Astrocyte (in vitro differentiated cells and primary cell): ENCODE data around the gene C14orf93. TPM values are rescaled to one million over a fixed set of nuclear protein-coding genes. Genes with fewer than 3 reads are reported as not detected.

Experiments
- DNase-seq: peaks from one replicate; pipeline ENCODE4 v3.0.0-alpha.2; 2010; ENCODE audit warnings: low read depth
- FAIRE-seq: peaks from 2 replicates; lab custom pipeline; 2011; peaks lifted over from hg19 to GRCh38; lab: Jason Lieb, UNC
- H2AFZ ChIP-seq: 2 replicates; pipeline ENCODE4 v1.6.0; 2012; ENCODE audit warnings: low read depth, low read length, inconsistent platforms
- H3K27ac ChIP-seq: 2 replicates; pipeline ENCODE4 v1.5.1; 2011; ENCODE audit warnings: low read depth, low read length, inconsistent platforms
- H3K27me3 ChIP-seq: 2 replicates; pipeline ENCODE4 v1.6.0; 2011; ENCODE audit warnings: low read length, inconsistent platforms; ENCODE audit not compliant: insufficient read depth
- H3K36me3 ChIP-seq: 2 replicates; pipeline ENCODE4 v1.5.1; 2011; ENCODE audit warnings: low read length, inconsistent platforms; ENCODE audit not compliant: insufficient read depth
- H3K4me1 ChIP-seq: 2 replicates; pipeline ENCODE4 v1.5.1; 2011; ENCODE audit warnings: low read length, inconsistent platforms; ENCODE audit not compliant: insufficient read depth
- H3K4me2 ChIP-seq: 2 replicates; pipeline ENCODE4 v1.6.0; 2012; ENCODE audit warnings: low read length, inconsistent platforms
- H3K4me3 ChIP-seq: 2 replicates; pipeline ENCODE4 v1.5.1; 2011; ENCODE audit warnings: low read depth, mild to moderate bottlenecking, low read length, inconsistent platforms; ENCODE audit not compliant: insufficient read depth
- H3K79me2 ChIP-seq: 2 replicates; pipeline ENCODE4 v1.6.0; 2012; ENCODE audit warnings: mild to moderate bottlenecking, low read length, inconsistent platforms; ENCODE audit not compliant: insufficient read depth
- H3K9ac ChIP-seq: 2 replicates; pipeline ENCODE4 v1.6.0; 2012; ENCODE audit warnings: mild to moderate bottlenecking, low read length, inconsistent platforms
- H3K9me3 ChIP-seq: 2 replicates; pipeline ENCODE4 v1.5.1; 2012; ENCODE audit warnings: low read depth, mild to moderate bottlenecking, low read length, inconsistent platforms; ENCODE audit not compliant: insufficient read depth
- H4K20me1 ChIP-seq: 2 replicates; pipeline ENCODE4 v1.6.0; 2012; ENCODE audit warnings: low read length, inconsistent platforms; ENCODE audit not compliant: insufficient read depth
- H3K27ac Mint-ChIP-seq: one replicate; pipeline ENCODE4 v1.8.0; 2021; ENCODE audit warnings: mild to moderate bottlenecking, mixed read lengths; ENCODE audit not compliant: unreplicated experiment
- H3K27me3 Mint-ChIP-seq: one replicate; pipeline ENCODE4 v1.8.0; 2021; ENCODE audit warnings: low read depth, mixed read lengths; ENCODE audit not compliant: unreplicated experiment
- H3K36me3 Mint-ChIP-seq: one replicate; pipeline ENCODE4 v1.8.0; 2021; ENCODE audit warnings: low read depth, mixed read lengths; ENCODE audit not compliant: unreplicated experiment
- H3K4me1 Mint-ChIP-seq: one replicate; pipeline ENCODE4 v1.8.0; 2021; ENCODE audit warnings: low read depth, mixed read lengths; ENCODE audit not compliant: unreplicated experiment
- H3K4me3 Mint-ChIP-seq: one replicate; pipeline ENCODE4 v1.8.0; 2021; ENCODE audit warnings: mild to moderate bottlenecking, moderate library complexity, mixed read lengths; ENCODE audit not compliant: unreplicated experiment
- H3K9me3 Mint-ChIP-seq: one replicate; pipeline ENCODE4 v1.8.0; 2021; ENCODE audit warnings: mild to moderate bottlenecking, mixed read lengths; ENCODE audit not compliant: unreplicated experiment
- EZH2 ChIP-seq: IDR thresholded peaks from 2 replicates; pipeline ENCODE4 v1.6.1; 2012; ENCODE audit warnings: mild to moderate bottlenecking, low read length, inconsistent platforms; ENCODE audit not compliant: insufficient read depth
- total RNA-seq: library from RNA; stranded (reverse); gene quantifications from 2 replicates; pipeline ENCODE4 v1.2.1, GENCODE V29; 2021
- TF ChIP-seq, protein P1 (sequence below): IDR thresholded peaks from 2 replicates; pipeline ENCODE4 v1.5.1; 2011; ENCODE audit warnings: low read depth, mild to moderate bottlenecking, inconsistent platforms, low read length, moderate library complexity; ENCODE audit not compliant: insufficient read depth

C14orf93 gene
- total RNA-seq, 1 donor from 2014 or later: 3.6 TPM

DNA sequence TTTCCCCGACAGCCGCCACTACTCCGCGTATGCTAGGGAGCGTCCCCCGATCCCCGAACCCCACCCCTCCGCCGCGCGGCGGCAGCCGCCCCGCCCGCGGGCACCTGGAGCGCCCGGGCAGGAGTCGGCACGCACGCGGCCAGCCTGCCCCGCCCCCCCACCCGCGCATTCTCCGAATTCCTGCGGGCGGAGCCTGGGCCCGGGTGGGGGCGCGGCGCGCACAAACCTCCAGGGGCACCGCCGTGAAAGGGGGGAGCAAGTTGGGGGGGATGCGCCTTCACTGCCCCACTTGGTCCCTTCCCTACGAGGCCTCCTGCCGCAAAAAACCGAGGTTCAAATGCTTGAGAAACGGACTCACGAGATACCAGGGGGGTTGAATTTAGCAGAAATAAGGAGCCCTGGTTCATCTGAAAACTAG is 29.3 kb downstream of the C14orf93 start:
- Histone ChIP-seq H3K4me2 (peak overlapping the region; percentile 97), H3K36me3 (peaks cover 4% of the 10 kb centered on the region), H3K79me2 (peaks cover 54% of the 10 kb centered on the region), H3K4me3 (peak overlapping the region; percentile 77), H3K4me1 (peaks cover 49% of the 10 kb centered on the region), H2AFZ (peak overlapping the region; percentile 62), H4K20me1 (peaks cover 41% of the 10 kb centered on the region), H3K27ac (peak overlapping the region; percentile 74), H3K9ac (peak overlapping the region; percentile 81), H3K9me3 (no peaks in the 10 kb centered on the region), H3K27me3 (no peaks in the 10 kb centered on the region)
- peak overlapping the region; percentile 92 for H3K4me3 Mint-ChIP-seq
- TF ChIP-seq, protein P1, sequence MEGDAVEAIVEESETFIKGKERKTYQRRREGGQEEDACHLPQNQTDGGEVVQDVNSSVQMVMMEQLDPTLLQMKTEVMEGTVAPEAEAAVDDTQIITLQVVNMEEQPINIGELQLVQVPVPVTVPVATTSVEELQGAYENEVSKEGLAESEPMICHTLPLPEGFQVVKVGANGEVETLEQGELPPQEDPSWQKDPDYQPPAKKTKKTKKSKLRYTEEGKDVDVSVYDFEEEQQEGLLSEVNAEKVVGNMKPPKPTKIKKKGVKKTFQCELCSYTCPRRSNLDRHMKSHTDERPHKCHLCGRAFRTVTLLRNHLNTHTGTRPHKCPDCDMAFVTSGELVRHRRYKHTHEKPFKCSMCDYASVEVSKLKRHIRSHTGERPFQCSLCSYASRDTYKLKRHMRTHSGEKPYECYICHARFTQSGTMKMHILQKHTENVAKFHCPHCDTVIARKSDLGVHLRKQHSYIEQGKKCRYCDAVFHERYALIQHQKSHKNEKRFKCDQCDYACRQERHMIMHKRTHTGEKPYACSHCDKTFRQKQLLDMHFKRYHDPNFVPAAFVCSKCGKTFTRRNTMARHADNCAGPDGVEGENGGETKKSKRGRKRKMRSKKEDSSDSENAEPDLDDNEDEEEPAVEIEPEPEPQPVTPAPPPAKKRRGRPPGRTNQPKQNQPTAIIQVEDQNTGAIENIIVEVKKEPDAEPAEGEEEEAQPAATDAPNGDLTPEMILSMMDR: no peak
- TF ChIP-seq EZH2: no peak
- H3K9me3 Mint-ChIP-seq: no peaks in the 10 kb centered on the region
- H3K27ac Mint-ChIP-seq: peak overlapping the region; percentile 97
- peaks cover 18% of the 10 kb centered on the region for H3K36me3 Mint-ChIP-seq
- no peaks in the 10 kb centered on the region for H3K27me3 Mint-ChIP-seq
- H3K4me1 Mint-ChIP-seq: peaks cover 43% of the 10 kb centered on the region
- DNase-seq: no peak
- no peak for FAIRE-seq

GRCh38 chr14:22979748-22980392 is 30.1 kb downstream of the C14orf93 start:
- TF ChIP-seq, protein P1: no peak
- H3K9me3 ChIP-seq: no peaks in the 10 kb centered on the region
- H3K27me3 Mint-ChIP-seq: no peaks in the 10 kb centered on the region
- H3K4me3 Mint-ChIP-seq: peak overlapping the region; percentile 92
- peaks cover 49% of the 10 kb centered on the region for H3K4me1 ChIP-seq
- peaks cover 7% of the 10 kb centered on the region for H3K36me3 ChIP-seq
- peak overlapping the region; percentile 97 for H3K4me2 ChIP-seq
- H4K20me1 ChIP-seq: peaks cover 43% of the 10 kb centered on the region
- no peaks in the 10 kb centered on the region for H3K27me3 ChIP-seq
- FAIRE-seq: no peak
- H3K27ac ChIP-seq: peak overlapping the region; percentile 62
- peak overlapping the region; percentile 77 for H3K4me3 ChIP-seq
- no peak for DNase-seq
- H3K27ac Mint-ChIP-seq: peak overlapping the region; percentile 97
- H3K36me3 Mint-ChIP-seq: peaks cover 19% of the 10 kb centered on the region
- H3K9ac ChIP-seq: peak overlapping the region; percentile 80
- no peaks in the 10 kb centered on the region for H3K9me3 Mint-ChIP-seq
- H3K4me1 Mint-ChIP-seq: peaks cover 47% of the 10 kb centered on the region
- H2AFZ ChIP-seq: no peak overlapping the region
- H3K79me2 ChIP-seq: peaks cover 54% of the 10 kb centered on the region

DNA sequence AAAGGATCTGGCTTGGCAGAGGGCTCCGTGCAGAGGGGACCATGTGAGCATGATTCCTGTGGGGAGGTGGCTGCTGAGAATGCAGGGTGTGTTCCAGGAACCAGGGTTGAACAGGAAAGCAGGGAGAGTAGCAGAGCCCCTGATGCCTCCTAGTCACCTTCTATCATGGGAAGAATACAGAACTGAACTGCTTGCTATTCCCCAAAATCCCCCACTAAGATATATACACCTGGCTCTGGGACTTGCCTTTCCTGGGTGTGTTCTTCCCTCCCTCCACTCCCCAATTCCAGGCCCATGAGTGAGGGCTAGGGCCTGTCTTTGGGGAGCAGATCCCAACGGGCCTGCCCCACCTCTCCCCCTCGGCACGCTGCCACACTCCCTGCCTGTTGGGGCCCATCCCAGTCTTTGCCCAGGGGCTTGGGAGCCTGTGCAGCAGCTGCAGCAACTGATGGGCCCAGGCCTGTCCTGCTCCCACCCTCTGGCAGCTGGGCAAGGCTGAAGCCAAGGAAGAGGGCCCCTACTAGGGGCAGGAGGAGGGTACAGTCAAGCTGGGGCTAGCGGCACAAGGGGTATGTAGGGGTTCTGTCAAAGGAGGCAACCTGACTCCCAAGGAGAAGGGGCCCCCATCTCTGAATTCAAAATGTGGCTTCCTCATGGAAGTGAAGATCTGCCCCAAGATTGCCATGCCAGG is 30.8 kb downstream of the C14orf93 start:
- H3K9ac ChIP-seq: peak overlapping the region; percentile 80
- peaks cover 24% of the 10 kb centered on the region for H3K36me3 Mint-ChIP-seq

More for the DNA sequence above, 30.8 kb downstream of the C14orf93 start:
- peaks cover 15% of the 10 kb centered on the region for H3K36me3 ChIP-seq
- Mint-ChIP-seq H3K4me1 (peaks cover 53% of the 10 kb centered on the region), H3K27me3 (no peaks in the 10 kb centered on the region), H3K27ac (peak overlapping the region; percentile 97), H3K9me3 (no peaks in the 10 kb centered on the region), H3K4me3 (peak overlapping the region; percentile 92)
- peaks cover 54% of the 10 kb centered on the region for H3K79me2 ChIP-seq
- FAIRE-seq (no peak), DNase-seq (no peak)
- H3K27ac ChIP-seq: peak overlapping the region; percentile 71
- peak overlapping the region; percentile 77 for H3K4me3 ChIP-seq
- H3K9me3 ChIP-seq: no peaks in the 10 kb centered on the region
- peaks cover 51% of the 10 kb centered on the region for H4K20me1 ChIP-seq
- no peaks in the 10 kb centered on the region for H3K27me3 ChIP-seq
- peak overlapping the region; percentile 97 for H3K4me2 ChIP-seq
- TF ChIP-seq, protein P1: no peak
- TF ChIP-seq EZH2: no peak
- H3K4me1 ChIP-seq: peaks cover 49% of the 10 kb centered on the region
- H2AFZ ChIP-seq: no peak overlapping the region
